Bone marrow (tissue), 2 donors: Measurements from ENCODE around the gene NTRK2.

Experiments
- DNase-seq, 2 donors: peaks; one replicate each; lab custom pipeline; 2025; lab: John Stamatoyannopoulos, UW

Gene NTRK2

GRCh38 chr9:85021686-85022085 is 352.2 kb downstream of the NTRK2 start:
- DNase-seq: no peak

DNA sequence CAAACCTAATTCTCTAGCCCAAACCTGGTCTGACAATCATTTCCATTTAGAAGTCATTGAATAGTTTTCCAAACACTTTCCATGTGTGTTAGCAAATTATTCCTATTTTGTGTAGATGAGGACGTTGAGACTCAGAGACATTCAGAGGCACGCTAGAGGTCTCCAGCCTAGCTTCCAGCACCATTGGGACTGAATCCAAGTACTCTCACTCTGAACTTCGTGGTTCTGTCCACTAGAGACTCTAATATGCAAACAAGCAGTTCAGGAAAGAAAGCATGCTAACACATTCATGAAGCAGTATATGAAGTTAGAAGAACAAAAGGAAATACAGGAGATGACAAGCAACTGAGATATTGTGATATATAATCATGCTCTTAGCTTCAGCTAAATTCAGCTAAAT is 354.8 kb downstream of the NTRK2 start:
- DNase-seq: no peak

DNA sequence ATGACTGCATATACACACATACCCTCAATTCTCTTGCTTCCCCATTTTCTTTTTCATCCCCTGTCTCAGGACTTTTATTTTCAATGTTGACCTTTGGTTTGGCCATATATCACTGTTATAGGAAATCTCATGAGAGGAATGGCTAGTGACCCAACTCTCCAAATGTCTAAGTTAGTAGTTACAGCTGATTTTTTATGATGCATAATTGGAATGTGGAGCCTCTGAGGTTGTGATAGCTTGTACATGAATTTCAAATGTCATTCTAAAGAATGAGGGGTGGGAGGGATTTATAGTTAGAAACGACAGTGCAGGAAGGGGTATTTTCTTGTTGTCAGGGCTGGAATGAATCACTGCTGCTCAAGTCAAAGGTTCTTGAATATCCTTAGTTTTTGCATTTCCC is 356.1 kb downstream of the NTRK2 start:
- no peak for DNase-seq

DNA sequence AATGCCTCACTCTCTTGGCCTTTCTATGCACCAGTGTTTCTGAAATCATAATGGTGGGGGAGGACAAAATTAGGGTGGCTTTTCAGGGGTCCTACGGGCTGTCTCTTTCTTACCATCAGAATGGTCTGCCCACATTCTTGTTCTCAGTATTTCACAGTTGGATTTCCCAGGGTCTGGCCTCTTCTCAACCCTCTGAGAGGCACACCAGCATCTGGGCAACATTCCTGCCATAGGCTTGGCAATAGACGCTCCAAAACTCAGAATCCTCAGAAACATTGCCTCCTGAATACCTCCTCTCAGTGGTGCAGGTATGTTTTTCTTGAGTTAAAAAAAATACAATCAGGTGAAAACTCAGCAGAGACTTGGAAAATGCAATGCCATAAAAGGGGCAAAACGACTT is 358.3 kb downstream of the NTRK2 start:
- no peak for DNase-seq

GRCh38 chr9:85030316-85030715 is 360.8 kb downstream of the NTRK2 start:
- no peak for DNase-seq

DNA sequence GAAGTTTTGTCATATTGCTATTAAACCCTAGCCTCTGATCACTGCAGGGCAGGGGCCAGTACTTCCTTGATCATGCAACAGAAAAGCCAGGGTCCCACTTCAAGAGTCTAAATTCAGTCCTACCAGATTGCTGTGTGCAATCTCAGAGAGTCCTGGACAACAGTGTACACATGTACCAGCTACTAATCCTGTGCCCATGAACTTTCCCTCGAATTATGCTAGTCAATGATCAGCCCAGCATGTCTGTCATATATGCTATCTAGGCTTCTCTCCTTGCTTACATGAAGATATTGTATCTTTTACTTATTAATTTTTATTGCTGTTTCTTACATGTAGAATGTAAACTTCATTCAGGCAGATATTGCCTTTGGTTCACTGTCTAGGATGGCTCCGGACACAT is 367.0 kb downstream of the NTRK2 start:
- no peak for DNase-seq

DNA sequence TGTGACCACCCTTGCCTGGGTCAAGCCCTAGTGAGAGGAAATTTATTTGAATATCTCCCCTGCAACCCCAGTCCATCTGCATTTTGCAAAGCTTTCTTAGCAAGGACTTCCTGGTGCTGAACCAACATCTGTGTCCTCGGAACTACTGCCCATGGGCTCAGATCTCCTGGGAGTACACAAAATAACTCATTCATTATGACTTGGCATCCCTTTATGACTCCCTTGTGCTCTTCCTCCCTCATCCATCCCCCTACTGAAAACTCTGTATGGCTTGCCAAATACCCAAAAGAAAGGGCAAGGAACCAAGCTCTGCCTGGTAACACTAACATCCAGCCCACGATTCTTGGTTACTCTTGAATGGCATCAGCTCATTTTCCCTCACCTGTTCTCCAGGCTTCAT is 368.5 kb downstream of the NTRK2 start:
- DNase-seq: no peak

DNA sequence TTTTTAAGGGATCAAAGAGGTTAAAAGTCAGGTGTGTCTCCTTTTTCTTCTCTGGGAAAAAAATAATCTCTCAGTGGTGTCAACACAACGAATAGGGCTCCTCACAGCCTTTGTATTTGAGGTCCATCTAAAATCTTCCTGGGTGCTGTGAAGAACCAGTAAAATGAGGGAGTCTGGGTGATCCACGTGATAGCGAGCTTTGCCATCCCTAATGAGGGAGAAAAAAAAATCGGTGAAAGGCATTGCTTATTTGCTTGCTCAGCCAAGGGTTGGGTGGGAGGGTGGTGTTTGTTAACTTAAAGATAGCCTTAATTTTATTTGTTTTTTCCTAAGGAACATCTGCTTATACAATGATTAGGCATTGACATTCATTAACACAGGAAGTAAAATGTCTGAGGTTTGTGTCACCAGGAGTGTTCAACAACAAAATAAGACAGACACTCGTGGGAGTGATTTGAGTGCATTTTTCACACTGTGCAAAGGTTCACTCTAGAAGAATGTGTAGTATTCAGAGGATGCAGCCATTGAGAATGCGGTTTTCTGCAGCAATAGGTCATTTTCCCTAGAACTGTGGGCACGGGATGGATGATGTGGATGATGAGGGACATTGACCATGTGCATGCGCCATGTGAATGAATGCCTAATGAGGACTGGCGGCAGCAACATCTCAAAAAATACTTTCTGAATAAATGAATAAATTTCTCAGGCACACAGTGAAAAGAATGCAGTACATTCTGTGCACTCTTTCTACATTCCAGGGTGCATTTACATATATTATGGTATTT is 369.5 kb downstream of the NTRK2 start:
- DNase-seq: no peak

DNA sequence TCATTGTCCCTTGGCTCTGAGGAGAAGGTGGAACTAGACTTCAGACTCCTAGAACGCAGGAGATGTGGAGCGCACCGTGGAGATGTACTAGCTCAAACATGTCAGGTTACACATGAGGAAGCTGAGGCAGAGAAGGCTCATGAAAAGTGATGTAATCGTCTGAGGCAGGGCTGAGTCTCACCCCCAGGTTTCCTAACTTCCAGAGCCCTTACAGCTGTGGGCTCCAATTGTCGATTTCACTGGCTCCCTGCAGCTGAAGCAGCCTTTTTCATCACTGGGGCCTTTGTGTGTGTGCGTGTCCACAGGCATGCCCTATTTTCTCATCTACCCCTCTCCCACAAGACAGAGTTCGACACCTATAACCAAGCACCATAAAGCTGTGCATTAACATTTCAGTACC is 370.6 kb downstream of the NTRK2 start:
- no peak for DNase-seq

DNA sequence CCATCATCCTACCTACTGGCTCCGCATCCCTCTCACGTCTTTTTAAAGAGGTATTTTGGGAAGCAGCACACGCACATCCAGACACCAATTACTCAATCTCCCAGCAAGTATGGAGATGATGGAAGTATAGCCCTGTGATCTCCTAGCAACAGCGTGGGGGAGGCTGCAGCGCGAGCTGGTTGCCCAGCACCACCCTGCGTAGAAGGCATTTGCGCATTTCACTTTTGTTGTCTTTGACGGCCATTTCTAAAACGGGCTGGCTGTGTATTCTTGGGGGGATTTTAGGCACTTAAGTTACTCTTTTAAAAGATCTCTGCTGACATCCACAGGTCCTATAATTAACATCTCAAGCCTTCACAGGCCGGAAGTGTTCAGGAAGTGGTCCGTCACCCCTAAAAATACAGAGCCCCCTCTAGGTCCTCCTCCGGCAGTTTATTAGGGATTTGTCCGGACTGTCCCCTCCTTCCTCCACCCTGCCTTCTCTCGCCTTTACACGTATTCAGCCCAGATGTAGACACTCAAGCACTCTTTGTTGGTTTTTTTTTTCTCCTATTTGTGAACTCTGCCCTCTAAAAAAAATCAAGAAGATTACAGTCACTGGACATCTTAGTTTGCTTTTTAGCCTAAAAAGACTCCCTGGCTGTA is 371.4 kb downstream of the NTRK2 start:
- DNase-seq: no peak

GRCh38 chr9:85041466-85042137 is 372.1 kb downstream of the NTRK2 start:
- no peak for DNase-seq

DNA sequence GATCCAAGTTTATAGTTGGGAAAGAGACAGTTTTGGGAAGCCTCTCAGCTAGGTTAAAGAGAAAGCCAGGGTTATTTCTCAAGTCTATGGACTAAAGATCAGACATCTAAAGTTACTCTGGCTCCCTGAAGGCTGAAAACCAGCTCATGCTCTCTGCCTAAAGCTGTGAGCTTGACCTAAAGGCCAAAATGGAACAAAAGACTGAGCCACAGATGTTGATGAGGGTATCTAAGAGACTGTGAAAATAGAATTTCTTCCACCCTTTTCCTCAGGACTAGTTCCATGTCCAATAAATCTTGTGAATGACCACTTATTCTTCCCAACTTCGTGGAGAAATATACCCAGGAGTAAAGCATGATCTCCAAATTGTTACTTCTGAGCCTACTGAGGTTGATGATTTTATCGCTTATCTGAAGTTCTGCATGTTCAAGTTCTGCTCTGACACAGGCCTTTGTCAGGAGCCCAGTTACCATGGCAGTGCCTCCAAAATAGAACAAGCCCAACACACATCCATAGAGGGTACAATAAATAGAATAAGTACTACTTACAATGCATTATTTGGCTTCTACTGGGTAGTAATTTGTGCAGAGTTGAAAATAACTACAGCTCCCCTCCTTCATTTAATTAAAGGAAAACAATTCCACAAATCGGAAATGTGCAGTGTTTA is 373.6 kb downstream of the NTRK2 start:
- no peak for DNase-seq

GRCh38 chr9:85045271-85045670 is 375.7 kb downstream of the NTRK2 start:
- no peak for DNase-seq

- DNase-seq: no peak
Observed at GRCh38 chr9:85046475-85046874, 376.9 kb downstream of the NTRK2 start.

- DNase-seq: no peak
Observed at GRCh38 chr9:85053206-85053786, 383.8 kb downstream of the NTRK2 start.

DNA sequence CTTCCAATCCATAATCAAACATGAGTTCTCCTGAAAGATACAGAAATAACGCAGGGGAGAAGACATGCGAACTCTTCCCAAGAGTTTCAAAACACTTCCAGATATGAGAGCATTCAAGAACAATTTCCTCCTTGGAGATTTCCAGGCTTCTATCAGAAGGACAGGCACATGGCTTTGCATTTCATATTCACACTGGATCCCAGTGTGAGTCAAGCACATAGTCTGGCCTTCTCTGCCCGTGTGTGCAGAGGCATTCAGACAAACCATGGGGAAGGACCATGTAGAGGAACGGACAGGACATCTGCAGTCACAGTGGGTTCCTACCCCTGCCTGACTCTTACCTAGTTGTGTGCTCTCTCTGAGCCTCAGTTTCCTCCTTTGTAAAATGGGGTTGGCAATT is 384.5 kb downstream of the NTRK2 start:
- no peak for DNase-seq

DNA sequence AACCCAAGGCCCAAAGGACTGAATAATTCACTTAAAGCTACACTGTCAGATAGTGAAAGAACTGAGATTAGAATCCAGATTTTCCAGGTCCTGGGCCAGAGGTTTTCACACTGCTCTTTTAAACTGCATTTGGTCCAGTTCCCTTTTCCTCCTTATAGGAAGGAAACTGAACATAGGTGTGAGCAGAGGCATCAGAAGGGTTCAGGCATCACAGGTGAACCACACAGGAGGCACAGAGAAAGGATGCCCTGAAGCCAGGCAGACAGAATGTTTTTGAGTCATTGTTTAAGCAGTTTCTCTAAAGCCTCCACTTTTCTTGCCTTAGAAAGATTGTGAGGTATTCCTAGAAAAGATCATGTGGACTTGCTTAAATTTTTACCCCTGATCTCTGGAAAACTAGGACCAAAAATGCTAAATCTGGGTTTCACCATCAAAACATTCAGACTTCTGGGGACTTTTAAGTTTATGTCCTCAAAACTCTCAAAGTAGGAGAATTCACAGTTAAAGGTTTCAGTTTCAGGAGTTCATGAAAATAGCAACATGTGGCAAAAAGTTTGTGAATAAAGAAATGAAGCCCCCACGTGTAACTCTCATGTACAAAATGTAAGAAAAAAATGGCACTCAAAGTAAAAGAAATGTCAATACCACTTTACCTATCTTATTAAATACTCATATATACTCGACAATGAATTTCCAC is 386.1 kb downstream of the NTRK2 start:
- DNase-seq: no peak

DNA sequence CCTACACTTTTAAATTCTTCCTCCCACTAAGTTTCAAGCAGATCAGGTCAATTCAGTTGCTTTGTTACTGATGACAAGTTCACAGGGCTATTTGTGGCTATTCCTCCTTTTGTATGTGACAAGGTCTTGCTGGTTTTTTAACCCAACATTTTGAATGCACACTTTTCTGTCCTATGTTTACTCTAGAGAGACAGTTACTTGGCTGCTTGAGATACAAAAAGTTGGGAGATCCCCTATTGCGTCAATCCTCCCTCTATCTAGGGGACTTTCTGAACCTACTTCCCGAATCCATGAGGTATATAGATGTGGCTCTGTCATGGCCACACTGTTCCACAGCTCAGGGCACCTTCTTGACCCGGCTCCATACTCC is 386.7 kb downstream of the NTRK2 start:
- no peak for DNase-seq

DNA sequence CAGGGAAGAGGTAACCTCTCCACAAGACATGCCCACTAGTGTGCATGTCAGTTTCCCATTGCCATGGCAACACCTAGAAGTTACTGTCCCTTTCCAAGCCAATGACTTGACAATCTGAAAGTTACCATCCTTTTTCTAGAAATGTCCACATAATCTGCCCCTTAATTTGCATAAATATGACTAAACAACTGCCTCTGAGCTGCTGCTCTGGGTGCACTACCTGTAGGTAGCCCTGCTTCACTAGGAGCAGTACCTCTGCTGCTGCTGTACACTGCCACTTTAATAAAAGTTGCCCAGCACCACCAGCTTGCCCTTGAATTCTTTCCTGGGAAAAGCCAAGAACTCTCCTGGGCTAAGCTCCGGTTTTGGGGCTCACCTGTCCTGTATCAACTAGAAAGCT is 392.4 kb downstream of the NTRK2 start:
- no peak for DNase-seq

GRCh38 chr9:85062385-85063022 is 393.0 kb downstream of the NTRK2 start:
- DNase-seq: no peak

- no peak for DNase-seq
Observed at GRCh38 chr9:85064811-85065371, 395.4 kb downstream of the NTRK2 start.
